Prostate gland (tissue), 2 donors: ENCODE measurements around the gene LBR.

ENCODE experiments used
- POLR2AphosphoS5 ChIP-seq: sonication (generic); formaldehyde crosslinking; IDR thresholded peaks from one replicate; pipeline ENCODE4 v1.6.1; 2017; ENCODE audit warnings: antibody characterized with exemption
- TF ChIP-seq, protein P1 (sequence below), 4 experiments: fragments of 200-600 bp in 2 of 4; fragments of 450-650 bp in 2 of 4; sonication (generic) in 2 of 4; IDR thresholded peaks; 1 replicate in 3 of 4; 2 replicates in 1 of 4; pipeline ENCODE4 v1.5.1; 2016 to 2019; ENCODE audit warnings: antibody characterized with exemption in 4 of 4, mild to moderate bottlenecking in 2 of 4, moderate library complexity in 2 of 4

GRCh38 chr1:225418059-225418458, 9.8 kb downstream of the LBR start:
- TF ChIP-seq, protein P1, sequence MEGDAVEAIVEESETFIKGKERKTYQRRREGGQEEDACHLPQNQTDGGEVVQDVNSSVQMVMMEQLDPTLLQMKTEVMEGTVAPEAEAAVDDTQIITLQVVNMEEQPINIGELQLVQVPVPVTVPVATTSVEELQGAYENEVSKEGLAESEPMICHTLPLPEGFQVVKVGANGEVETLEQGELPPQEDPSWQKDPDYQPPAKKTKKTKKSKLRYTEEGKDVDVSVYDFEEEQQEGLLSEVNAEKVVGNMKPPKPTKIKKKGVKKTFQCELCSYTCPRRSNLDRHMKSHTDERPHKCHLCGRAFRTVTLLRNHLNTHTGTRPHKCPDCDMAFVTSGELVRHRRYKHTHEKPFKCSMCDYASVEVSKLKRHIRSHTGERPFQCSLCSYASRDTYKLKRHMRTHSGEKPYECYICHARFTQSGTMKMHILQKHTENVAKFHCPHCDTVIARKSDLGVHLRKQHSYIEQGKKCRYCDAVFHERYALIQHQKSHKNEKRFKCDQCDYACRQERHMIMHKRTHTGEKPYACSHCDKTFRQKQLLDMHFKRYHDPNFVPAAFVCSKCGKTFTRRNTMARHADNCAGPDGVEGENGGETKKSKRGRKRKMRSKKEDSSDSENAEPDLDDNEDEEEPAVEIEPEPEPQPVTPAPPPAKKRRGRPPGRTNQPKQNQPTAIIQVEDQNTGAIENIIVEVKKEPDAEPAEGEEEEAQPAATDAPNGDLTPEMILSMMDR (IDR thresholded peaks at IDR 0.05), result no peak
- TF ChIP-seq POLR2AphosphoS5, result no peak
